Endometrial microvascular endothelial cells (primary cell): Measurements from ENCODE around the gene TLNRD1. TPM values are rescaled to one million over a fixed set of nuclear protein-coding genes. Genes with fewer than 3 reads are reported as not detected.
"Not testable (repeated sequence)": the region's sequence is repeated elsewhere in the genome, so short reads cannot be mapped to it uniquely, and the experiment has no call there.

Source experiments
- in situ Hi-C: cut with HindIII; loops from 2 replicates; pipeline ENCODE4 v1.10.0; 2017; ENCODE audit warnings: low sequenced_read_pairs, low pct_unique_long_range_greater_than_20kb; ENCODE audit errors: inconsistent ontology term
- total RNA-seq: library from RNA; depleted of rRNA; stranded (reverse); fragments of >200 nt; gene quantifications from one replicate; pipeline ENCODE4 v1.2.3, GENCODE V29; 2015; ENCODE audit errors: inconsistent ontology term

TLNRD1 gene
- 27.4 TPM for total RNA-seq

DNA sequence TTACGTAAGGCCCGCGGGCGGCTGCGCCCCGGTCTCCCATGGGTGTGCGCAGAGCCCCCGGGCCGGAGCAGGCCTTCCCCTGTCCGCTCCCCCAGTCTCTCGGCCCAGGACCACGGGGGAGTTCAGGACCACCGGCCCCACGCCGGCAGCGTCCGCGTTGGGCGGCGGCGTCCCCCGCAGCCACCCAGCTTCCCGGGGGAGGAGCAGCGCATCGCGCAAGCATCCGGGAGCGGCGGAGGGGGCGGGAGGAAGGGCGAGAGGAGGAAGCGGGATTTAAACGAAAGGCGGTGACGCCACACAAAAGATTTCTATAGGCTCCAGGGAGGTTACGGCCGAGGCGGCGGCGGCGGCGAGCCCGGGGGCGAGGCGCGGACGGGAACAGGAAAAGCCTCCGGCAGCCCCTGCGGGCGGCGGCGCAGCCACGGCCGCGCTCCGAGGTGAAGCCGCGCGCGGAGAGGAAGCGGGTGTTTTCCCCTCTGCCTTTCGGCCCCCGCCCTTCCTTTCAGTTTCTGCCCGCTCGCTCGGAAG is at the start of gene TLNRD1:
Gene TLNRD1, plus strand, starts transcription at position 300 of the 528 bp plus-strand sequence. CDS start 1,349 bp downstream, outside the sequence.
- in situ Hi-C loops, result no loop called here

DNA sequence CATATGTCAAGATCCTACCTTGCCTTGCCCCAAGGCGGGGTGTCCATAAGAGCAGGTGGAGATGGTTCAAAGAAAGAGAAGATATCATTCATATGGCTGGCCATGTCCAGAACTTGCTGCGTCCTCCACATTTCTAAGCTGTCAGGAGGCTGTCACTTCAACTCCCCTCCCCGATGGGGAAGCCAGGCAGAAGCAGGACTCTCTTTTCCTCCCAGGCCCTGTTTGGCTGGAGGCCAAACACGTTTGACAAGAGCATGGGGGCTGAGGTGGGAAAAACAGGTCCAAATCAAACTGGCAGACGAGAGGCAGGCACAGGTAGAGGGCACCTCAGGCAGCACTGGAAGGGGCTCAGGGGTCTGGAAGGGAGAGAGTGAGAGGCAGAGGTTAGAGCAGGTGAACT is 48.8 kb upstream of the TLNRD1 start:
- in situ Hi-C loops, result no loop called here

DNA sequence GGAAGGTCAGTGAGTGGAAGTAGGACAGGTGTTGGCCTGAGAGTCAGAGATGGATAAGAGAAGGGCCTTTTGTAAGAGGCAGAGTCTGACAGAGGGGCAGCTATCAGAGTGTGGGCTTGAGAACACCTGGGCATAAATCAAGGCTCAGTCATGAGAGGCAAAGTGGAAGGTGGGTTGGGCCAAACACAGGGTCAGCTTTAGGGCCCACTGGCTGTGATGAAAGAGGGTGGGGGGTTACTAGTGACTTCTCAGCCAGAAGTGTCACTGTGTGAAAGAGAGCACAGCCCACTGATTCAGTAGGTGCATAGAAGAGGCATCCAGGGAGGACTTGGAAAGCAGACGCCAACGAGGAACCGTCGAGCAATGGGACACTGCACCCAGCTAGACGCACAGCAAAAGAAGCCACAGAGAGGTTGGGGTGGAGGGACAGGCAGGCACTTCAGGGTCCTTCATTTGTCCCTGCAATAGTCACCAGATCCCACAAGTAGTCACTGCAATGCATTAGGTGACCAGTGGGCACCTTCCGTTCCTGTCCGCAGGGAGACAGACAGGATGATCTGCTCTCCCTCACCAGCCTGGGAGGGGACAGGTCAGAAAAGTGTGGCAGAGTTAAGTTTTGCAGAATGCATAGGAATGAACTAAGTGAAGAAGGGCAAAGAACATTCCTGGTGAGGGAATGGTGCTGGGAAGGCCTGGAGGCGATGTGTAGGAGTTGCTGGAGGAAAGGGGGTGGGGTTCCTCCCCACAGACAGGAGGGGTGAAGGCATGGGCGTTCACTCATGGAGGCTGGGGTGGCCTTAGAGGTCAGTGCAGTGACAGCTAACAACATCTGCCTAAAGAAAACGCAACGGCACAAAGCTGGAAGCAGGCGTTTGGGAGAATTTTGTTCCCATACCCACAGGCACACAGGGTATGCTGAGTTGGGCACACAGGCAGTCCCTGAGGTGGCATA is 47.4 kb upstream of the TLNRD1 start:
- in situ Hi-C loops, result no loop called here

DNA sequence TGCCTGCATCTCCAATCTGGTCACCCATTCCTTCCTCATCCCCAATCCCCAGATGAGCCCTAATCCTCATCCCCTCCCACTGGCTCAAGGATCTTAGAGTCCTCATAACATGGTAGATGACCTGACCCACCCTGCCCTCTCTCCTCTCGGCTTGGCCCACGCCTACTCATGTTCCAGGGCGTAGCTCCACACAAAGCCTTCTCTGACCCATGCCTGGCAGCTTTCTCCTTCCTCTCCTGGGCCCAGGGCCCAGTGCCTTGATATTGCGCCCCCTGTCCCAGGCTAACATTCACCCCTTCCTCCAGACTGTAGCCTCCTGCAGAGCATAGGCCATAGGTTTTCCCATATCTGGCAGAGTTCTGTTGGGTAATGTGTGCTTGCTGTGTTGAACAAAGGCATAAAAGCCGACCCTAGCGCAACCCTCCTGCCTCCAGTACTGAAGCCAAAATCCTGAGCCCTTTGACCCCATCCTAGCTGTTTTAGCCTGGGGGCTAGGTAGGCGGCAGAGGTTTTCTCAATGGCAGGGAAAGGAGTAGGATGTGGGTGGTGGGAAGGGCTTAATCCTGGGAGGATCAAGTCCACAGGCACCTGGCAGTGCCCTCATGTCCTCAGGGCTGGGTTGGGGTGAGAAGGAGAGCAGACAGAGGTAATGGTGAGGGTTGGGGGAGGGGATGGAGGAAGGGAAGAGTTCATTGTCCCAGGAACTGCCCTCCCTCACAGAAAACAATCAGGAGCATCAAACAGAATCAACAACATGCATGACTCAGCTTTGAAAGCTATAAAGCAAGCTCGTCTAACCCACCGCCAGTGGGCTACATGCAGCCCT is 46.6 kb upstream of the TLNRD1 start:
- in situ Hi-C loops, result no loop called here

DNA sequence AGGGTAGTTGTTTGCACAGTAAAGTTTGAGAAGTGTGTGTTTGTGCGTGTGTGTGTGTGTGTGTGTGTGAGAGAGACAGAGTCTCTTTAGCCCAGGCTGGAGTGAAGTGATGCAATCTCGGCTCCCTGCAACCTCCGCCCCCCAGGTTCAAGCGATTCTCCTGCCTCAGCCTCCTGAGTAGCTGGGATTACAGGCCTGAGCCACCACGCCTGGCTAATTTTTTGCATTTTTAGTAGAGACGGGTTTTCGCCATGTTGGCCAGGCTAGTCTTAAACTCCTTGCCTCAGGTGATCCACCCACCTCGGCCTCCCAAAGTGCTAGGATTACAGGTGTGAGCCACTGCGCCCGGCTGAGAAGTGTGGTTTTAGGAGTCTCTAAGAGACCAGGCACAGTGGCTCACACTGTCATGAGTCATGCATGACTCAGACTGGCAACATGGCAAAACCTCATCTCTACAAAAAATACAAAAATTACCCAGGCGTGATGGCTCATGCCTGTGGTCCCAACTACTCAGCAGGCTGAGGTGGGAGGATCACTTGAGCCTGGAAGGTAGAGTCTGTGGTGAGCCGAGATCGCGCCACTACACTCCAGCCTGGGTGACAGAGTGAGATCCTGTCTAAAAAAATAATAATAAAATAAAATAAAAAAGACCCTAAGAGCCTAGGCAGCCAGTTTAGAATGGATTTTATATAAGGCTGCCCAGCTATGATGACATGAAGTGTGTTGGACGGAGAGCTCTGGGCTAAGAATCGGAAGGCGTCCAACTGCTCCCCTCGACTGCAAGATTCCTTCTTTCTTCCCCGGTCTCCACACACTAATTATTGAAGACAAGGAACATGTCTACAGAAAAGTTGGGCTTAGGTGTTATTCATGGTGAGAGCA is 44.9 kb upstream of the TLNRD1 start:
- in situ Hi-C loops, result not testable (repeated sequence)

DNA sequence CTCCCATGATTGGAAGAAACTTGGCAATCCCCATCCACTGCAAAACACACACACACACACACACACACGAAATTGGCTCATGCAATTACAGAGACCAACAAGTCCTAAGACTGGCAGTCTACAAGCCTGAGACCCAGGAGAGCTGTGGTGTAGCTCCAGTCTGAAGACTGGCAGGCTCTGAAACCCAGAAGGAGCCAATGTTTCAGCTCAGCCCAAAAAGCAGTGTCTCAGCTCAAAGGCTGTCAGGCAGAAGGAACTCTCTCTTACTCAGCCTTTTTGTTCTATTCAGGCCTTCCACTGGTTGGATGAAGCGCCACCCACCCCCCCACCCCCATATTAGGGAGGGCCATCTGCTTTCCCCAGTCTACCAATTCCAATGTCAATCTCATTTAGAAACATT is 43.2 kb upstream of the TLNRD1 start:
- in situ Hi-C loops, result no loop called here

DNA sequence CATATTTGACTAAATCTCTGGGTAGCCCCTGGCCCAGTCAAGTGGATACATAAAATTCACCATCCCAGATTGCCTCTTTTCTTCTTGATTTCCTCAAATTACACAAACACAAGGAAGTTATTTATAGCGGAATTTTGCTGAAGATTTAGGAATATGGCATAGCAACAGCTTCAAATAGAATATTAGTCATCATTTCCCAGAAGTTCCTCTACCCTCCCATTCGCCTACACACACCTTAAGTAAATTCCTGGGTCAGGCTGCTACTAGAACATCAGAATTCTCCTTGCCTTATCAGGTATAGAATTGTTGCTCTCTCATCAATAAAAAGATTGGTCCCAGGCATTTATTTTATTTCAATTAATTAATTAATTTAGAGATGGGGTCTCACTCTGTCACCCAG is 42.7 kb upstream of the TLNRD1 start:
- in situ Hi-C loops, result no loop called here

DNA sequence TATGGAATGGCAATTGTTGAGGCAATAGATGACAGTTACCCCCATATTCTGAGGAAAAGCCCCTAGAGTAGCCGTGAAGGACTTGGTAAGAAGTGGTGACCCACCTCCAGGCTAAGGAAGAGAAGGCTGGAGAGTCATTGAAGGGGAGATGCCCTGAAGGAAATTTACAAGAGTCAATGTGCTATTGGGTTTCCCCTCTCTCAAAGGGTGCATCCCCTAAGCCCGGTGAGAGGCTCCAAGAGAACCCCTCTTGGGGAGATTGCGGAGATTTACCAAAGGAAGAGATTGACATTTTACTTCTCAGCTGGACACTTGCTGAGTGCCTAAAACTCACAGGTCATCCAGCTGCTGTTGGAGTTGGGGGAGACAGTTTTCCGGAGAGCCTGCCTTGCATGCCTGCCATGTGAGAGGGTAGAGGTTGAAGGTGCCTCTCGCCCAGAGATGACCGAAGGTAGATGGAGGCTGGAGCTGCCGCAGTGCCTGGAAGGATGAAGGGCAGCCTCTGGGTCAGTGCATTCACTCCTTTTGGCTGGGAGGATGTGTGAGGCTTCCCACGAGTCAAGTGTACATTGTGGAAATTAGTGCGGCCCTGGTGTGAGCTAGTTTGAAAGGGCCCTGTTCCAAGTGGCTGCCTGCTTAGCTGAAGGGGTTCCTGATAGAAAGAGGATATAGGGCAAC is 41.8 kb upstream of the TLNRD1 start:
- in situ Hi-C loops, result no loop called here

DNA sequence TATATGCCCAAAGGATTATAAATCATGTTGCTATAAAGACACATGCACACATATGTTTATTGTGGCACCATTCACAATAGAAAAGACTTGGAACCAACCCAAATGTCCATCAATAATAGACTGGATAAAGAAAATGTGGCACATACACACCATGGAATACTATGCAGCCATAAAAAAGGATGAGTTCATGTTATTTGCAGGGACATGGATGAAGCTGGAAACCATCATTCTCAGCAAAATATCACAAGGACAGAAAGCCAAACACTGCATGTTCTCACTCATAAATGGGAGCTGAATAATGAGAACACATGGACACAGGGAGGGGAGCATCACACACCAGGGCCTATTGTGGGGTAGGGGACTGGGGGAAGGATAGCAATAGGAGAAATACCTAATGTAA is 35.3 kb upstream of the TLNRD1 start:
- in situ Hi-C loops, result not testable (repeated sequence)

DNA sequence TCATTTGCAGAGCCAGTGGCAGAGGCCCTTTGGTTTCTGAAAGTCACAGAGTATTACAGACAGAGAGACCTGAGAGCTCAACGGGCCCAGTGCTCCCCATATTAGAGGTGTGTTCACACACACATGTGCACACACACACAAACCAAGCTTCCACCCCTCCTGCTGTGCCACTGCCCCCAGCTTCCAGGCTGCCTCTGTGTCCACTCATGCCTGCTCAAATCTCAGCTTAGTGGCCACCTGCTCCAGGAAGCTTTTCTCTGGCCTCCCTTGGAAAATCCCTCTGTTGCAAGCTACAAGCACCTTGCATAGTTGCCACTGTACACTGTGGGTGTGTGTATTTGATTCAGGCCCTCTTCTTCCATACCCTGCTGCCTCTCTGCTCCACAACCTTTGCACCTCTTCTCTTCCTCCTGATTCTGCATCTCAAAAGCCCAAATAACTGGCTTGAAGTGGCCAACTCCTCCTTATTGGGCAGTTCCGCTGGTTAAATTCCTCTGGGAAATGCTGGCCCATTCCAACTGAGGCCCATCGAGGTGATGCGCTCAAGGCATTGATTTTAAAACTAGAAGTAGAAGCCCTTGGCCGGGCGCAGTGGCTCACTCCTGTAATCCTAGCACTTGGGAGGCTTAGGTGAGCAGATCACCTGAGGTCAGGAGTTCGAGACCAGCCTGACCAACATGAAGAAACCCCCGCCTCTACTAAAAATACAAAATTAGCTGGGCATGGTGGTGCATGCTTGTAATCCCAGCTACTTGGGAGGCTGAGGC is 34.1 kb upstream of the TLNRD1 start:
- in situ Hi-C loops, result no loop called here

DNA sequence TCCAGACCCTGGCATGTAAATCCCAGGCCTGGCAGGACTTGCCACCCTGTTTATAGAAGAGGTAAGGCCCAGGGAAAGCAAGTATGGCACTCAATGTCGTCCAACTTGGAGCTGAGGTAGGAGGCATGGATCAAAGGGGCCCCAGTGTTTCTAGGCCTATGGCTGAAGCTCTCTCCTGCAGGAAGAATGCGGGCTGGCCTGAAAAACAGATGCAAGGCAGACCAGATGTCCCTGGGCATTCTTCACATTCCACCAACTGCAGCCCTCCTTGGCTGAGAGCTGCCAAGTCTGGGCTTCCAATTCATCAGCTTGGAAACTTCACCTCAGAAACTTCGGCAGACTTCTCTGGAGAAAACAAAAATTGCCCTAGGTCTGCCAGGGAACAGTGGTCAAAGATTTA is 33.3 kb upstream of the TLNRD1 start:
- in situ Hi-C loops, result no loop called here

DNA sequence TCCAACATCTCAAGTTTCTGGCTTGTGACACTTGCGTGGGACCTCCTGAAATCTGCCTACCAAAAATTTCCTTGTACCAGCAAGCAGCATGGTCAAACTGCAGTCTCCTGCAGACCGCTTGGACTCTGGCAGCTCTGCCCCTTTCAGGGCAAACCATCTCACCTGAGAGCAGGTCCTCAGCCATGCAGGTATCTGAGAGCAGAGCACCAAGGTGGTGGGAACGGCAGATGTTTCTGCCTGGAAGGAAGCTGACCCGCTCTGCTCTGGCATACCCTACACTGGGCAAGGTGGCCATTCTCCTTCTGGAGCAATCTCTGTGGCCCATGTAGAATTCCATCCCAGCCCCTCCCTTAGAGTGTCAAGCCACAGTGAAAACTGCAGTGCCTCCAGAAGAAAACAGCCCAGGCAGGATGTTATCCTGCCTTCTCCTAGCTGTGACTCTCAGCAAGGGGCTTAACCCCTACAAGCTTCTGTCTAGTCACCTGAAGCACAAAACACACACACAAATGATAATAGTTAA is 32.7 kb upstream of the TLNRD1 start:
- in situ Hi-C loops, result no loop called here

DNA sequence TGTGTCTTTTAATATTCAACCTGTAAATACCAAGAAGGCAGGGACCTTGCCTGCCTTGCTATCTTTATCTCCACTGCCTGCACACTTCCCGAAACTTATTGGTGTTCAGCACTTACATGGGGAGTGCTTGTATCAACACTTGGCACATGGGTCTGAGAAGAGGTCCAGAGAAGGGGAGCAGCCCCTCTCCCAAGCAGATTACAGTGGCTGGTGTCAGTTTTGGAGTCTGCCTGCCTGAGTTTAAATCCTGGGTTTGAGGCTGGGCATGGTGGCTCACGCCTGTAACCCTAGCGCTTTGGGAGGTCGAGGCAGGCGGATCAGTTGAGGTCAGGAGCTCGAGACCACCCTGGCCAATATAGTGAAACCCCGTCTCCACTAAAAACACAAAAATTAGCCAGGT is 31.4 kb upstream of the TLNRD1 start:
- in situ Hi-C loops, result no loop called here

DNA sequence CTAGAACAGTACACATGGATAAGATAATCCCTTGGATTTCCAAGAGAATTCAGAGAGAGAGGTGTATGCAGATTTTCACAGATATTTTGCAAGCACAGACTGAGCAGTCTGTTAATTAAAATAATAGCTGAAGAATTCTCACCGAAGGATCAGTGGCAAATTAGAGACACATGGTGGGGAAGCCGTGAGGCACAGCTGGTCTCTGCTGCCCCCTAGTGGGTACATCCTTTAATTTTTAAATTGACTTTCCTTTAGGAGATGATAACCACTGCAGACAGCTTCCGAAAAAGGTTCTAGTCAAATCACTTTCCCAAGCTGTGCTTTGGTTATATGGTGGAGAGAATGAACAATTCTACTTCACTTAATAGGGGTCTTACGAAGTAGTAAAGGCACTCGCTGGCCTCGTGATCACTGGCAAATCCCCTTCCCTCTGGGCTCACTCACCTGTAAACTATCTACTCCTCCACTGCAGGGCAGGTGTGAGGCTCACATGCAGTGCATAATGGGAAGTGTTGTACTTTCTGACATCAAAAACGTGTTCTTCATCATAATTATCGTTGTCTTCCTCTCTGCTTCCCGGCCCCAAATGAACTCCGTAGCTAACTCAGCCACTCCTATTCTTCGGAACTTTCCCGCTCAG is 30.6 kb upstream of the TLNRD1 start:
- in situ Hi-C loops, result no loop called here

DNA sequence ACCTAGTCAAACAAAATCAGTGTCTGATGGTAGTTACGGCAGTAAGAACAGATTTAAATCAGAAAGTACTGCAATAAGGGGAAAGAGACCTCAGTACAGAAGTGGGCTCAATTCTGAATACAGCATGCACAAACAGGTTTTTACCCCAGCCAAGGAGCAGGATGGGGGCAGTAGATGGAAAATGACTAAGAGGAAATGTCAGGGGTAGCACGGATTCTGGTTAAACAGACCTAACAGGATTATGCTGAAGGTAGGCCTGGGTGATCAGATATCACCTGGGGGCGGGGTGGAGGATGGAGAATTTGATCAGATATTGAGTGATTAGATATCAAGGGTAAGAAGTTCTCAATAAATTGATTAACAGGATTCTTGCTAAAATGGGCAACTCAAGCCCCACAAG is 30.1 kb upstream of the TLNRD1 start:
- in situ Hi-C loops, result no loop called here

DNA sequence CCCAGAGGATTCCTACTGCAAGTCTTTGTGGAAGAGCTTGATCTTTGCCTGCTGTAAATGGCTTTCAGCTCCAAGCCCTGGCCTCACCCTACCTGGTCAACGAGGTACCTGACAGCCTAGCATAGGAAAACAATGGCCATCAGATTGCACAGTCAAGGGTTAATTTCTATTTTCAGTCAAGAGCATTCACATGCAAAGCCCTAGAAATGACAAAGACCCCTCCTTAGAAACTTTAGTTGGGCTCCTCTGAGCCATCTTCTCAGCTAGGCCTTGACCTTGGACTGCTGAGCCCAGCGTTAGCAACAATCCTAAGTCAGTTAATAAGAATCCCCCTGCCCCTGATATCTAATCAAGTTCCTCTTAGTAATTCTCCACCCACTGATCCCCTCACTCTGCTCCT is 29.6 kb upstream of the TLNRD1 start:
- in situ Hi-C loops, result no loop called here

DNA sequence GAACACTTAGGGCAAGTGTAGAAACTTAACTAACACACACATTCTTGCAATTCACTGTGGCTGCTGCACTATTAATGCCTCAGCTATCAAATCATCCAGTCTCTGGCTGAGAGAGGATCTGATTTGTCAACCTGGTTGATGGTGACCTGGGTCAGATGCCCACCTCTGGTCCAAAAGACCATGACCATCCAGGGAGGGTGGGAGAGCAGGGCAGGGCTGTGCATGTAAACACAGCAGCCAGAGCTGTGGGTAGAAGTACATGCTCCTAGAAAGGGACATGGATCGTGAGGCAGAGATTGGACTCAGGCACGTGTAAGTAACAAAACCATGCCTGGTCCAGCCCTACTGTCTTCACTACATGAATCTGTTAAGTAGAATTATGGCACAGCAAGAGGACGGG is 28.4 kb upstream of the TLNRD1 start:
- in situ Hi-C loops, result no loop called here
